Stimulated activated naive CD8-positive, alpha-beta T cell treated with anti-CD3 and anti-CD28 coated beads, Interleukin-15, Interleukin-2, amounts not matched to agents 100 ng/mL and 50 ng/mL, for 24 hours (primary cell): ENCODE measurements around the gene SLC24A1.

Source experiments
- H3K27ac Mint-ChIP-seq: one replicate; pipeline ENCODE4 v1.8.0; 2021; ENCODE audit warnings: mild to moderate bottlenecking, mixed read lengths
- H3K27me3 Mint-ChIP-seq: one replicate; pipeline ENCODE4 v1.8.0; 2021; ENCODE audit warnings: mixed read lengths
- H3K36me3 Mint-ChIP-seq: one replicate; pipeline ENCODE4 v1.8.0; 2021; ENCODE audit warnings: low read depth, mixed read lengths
- H3K4me1 Mint-ChIP-seq: one replicate; pipeline ENCODE4 v1.8.0; 2021; ENCODE audit warnings: low read depth, mixed read lengths
- H3K4me3 Mint-ChIP-seq: one replicate; pipeline ENCODE4 v1.8.0; 2021; ENCODE audit warnings: mild to moderate bottlenecking, mixed read lengths
- H3K9me3 Mint-ChIP-seq: one replicate; pipeline ENCODE4 v1.8.0; 2021; ENCODE audit warnings: mixed read lengths

SLC24A1 gene

GRCh38 chr15:65633752-65634151, 12.0 kb downstream of the SLC24A1 start:
- Mint-ChIP-seq H3K4me3 (no peak overlapping the region), H3K36me3 (peaks cover 4% of the 10 kb centered on the region), H3K27ac (no peak overlapping the region), H3K4me1 (peaks cover 23% of the 10 kb centered on the region), H3K27me3 (no peaks in the 10 kb centered on the region), H3K9me3 (no peaks in the 10 kb centered on the region)

DNA sequence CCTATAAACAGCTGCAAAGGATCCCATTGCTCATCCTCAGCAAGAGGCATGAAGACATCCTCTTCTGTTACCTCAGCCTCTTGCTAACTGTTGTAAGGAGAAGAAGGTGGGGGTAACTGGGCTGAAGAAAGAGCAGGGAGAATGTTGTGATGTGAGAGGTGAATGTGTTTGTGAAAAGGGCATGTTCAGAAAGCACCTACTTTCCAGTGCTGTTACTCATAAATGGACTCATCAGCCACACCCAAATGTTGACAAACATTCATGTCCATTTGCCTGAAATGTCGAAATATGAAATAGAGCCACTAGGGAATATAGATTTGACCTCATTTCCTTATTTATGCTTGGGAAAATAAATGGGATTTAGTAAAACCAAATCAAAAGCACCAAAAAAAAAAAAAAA, 12.6 kb downstream of the SLC24A1 start:
- no peak overlapping the region for H3K4me3 Mint-ChIP-seq
- peaks cover 4% of the 10 kb centered on the region for H3K36me3 Mint-ChIP-seq
- H3K4me1 Mint-ChIP-seq, result peaks cover 27% of the 10 kb centered on the region
- H3K27me3 Mint-ChIP-seq, result no peaks in the 10 kb centered on the region
- no peak overlapping the region for H3K27ac Mint-ChIP-seq
- H3K9me3 Mint-ChIP-seq, result no peaks in the 10 kb centered on the region

DNA sequence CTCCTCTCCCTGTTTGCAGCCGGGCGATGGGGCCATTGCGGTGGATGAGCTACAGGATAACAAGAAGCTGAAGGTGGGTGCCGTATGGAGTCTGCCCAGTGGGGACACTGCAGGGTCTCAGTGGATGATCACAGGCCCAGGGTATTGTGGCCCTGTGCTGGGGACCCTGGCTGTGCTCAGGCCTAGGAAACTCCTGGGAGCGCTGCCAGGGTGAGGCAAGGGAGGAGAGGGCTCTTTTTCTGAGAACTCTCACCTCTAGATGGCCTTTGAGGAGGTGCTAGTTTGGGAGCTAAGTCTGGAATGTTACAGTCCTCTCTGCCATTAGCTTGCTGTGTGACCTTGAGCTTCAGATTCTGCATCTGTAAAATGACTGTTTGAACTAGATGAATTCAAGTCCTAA, 16.4 kb downstream of the SLC24A1 start:
- no peaks in the 10 kb centered on the region for H3K9me3 Mint-ChIP-seq
- no peak overlapping the region for H3K4me3 Mint-ChIP-seq
- peaks cover 10% of the 10 kb centered on the region for H3K4me1 Mint-ChIP-seq
- no peak overlapping the region for H3K27ac Mint-ChIP-seq
- H3K36me3 Mint-ChIP-seq, result no peaks in the 10 kb centered on the region
- no peaks in the 10 kb centered on the region for H3K27me3 Mint-ChIP-seq

GRCh38 chr15:65638681-65639089, 16.9 kb downstream of the SLC24A1 start:
- no peak overlapping the region for H3K4me3 Mint-ChIP-seq
- H3K27ac Mint-ChIP-seq, result no peak overlapping the region
- no peaks in the 10 kb centered on the region for H3K36me3 Mint-ChIP-seq
- no peaks in the 10 kb centered on the region for H3K27me3 Mint-ChIP-seq
- peaks cover 10% of the 10 kb centered on the region for H3K4me1 Mint-ChIP-seq
- H3K9me3 Mint-ChIP-seq, result no peaks in the 10 kb centered on the region

DNA sequence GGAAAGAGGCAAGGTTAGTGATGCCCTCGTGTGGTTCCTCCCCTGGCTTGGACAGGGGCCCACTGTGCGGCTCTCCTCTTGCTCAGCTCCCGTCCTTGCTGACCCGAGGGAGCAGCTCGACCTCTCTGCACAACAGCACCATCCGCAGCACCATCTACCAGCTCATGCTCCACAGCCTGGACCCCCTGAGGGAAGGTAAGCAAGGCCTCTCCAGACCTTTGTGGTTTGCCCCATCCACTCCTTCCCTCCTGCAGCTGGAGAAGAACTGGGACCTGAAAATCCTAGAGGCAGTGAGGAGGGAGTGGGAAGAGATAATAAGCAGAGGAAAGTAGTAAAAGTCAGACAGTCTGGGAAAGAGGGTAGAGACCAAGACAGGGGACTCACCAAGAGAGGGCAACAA, 17.8 kb downstream of the SLC24A1 start:
- Mint-ChIP-seq H3K36me3 (no peaks in the 10 kb centered on the region), H3K9me3 (no peaks in the 10 kb centered on the region), H3K27me3 (no peaks in the 10 kb centered on the region), H3K27ac (peak overlapping the region; percentile 37), H3K4me3 (no peak overlapping the region), H3K4me1 (peaks cover 10% of the 10 kb centered on the region)

DNA sequence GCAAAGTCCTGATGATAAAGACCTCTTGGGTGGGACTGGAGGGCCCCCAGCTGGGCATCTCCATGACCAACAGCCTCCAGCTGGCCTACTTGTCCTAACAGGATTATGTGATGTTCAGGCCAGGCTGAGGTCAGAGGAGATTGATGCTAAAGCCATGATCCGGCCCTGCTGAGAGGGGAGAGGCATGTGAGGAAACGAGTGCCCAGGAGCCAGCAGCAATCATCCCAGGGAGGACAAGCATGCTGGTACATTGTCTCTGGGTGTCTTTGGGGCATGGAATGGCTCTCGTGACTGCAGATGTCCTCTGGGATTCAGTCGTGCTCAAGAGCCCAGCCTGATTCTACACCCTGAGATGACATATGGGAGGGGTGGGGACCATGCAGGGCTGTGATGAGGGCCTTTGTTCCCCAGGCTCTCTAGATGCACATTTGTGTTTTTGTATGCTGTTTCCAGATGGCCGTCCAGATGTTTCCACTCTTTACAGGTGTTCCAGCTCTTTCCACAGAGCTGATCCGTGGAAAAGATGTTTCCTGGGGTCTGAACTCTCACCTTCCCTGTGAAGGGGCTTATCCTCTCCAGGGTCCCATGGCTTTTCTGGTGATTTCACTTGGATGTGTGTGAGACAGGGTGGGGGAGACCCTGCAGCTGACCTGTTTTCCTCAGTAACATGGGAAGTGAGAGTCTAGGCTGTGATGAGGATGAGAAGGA, 20.2 kb downstream of the SLC24A1 start:
- H3K27me3 Mint-ChIP-seq, result no peaks in the 10 kb centered on the region
- H3K9me3 Mint-ChIP-seq, result no peaks in the 10 kb centered on the region
- no peaks in the 10 kb centered on the region for H3K36me3 Mint-ChIP-seq
- no peak overlapping the region for H3K4me3 Mint-ChIP-seq
- no peak overlapping the region for H3K27ac Mint-ChIP-seq
- H3K4me1 Mint-ChIP-seq, result peaks cover 10% of the 10 kb centered on the region

GRCh38 chr15:65642594-65642993, 20.9 kb downstream of the SLC24A1 start:
- peaks cover 10% of the 10 kb centered on the region for H3K4me1 Mint-ChIP-seq
- no peaks in the 10 kb centered on the region for H3K36me3 Mint-ChIP-seq
- H3K4me3 Mint-ChIP-seq, result no peak overlapping the region

DNA sequence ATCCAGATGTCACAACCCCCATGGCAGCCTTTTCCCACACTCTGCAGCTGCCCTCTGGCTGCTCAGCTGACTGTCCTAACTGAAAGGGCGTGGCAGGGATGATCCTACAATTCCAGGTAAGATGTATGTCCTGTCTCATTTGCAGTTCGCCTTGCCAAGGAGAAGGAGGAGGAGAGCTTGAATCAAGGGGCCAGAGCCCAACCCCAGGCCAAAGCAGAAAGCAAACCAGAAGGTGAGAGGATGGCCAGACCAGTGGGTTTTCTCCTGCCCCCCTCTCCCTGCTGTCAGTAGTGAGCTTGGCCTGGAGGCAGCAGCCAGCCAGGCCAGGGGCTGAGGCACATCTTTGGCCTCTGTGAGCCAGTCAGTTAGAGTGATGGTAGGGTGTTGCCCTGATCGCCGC, 22.5 kb downstream of the SLC24A1 start:
- Mint-ChIP-seq H3K4me1 (no peaks in the 10 kb centered on the region), H3K27ac (peak overlapping the region; percentile 58), H3K9me3 (no peaks in the 10 kb centered on the region), H3K36me3 (no peaks in the 10 kb centered on the region), H3K27me3 (no peaks in the 10 kb centered on the region), H3K4me3 (no peak overlapping the region)

More at GRCh38 chr15:65642594-65642993, 20.9 kb downstream of the SLC24A1 start:
- no peaks in the 10 kb centered on the region for H3K9me3 Mint-ChIP-seq
- no peak overlapping the region for H3K27ac Mint-ChIP-seq
- no peaks in the 10 kb centered on the region for H3K27me3 Mint-ChIP-seq

DNA sequence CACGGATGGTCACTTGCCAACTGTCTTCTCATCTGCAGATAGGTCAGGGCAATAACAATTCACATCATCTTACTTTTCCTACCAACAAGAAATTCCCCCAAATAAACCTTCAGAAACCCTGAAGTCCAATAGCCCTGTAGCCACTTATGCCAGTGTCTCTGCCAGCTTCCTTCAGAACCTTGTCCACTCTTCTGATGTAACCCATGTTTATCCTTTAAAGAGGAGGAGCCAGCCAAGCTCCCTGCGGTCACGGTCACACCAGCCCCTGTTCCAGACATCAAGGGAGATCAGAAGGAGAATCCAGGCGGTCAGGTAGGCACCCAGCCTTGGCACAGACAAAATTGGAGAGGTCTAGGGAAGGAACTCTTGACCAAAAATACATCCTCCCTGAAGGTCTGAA, 23.7 kb downstream of the SLC24A1 start:
- H3K4me3 Mint-ChIP-seq, result no peak overlapping the region
- no peaks in the 10 kb centered on the region for H3K9me3 Mint-ChIP-seq
- H3K27ac Mint-ChIP-seq, result no peak overlapping the region
- H3K36me3 Mint-ChIP-seq, result peaks cover 4% of the 10 kb centered on the region
- H3K27me3 Mint-ChIP-seq, result no peaks in the 10 kb centered on the region
- peaks cover 3% of the 10 kb centered on the region for H3K4me1 Mint-ChIP-seq

DNA sequence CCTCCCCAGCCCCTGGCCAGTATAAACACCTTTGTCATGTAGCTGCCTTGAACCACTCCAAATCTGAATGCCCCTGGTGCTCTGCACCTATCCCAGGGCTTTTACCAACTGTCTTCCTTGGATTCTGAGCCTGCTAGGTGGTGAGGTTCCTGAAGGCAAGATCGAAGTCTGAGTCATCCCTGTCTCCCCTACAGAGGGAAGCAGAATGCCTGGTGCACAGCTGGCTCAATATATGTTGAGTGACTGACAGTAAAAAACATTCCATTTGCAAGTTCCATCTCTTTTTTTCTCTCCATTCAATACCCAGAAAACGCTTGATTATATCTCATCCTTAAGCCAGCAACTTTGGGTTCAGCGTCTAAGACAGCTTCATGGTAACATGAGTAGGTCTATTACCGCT, 24.7 kb downstream of the SLC24A1 start:
- no peak overlapping the region for H3K4me3 Mint-ChIP-seq
- H3K36me3 Mint-ChIP-seq, result peaks cover 7% of the 10 kb centered on the region
- no peak overlapping the region for H3K27ac Mint-ChIP-seq
- H3K27me3 Mint-ChIP-seq, result no peaks in the 10 kb centered on the region
- peaks cover 6% of the 10 kb centered on the region for H3K4me1 Mint-ChIP-seq
- no peaks in the 10 kb centered on the region for H3K9me3 Mint-ChIP-seq

- Mint-ChIP-seq H3K27ac (peak overlapping the region; percentile 70), H3K4me3 (no peak overlapping the region), H3K9me3 (no peaks in the 10 kb centered on the region), H3K27me3 (no peaks in the 10 kb centered on the region), H3K36me3 (peaks cover 42% of the 10 kb centered on the region), H3K4me1 (peaks cover 6% of the 10 kb centered on the region)
Measured at GRCh38 chr15:65650312-65651041, 28.7 kb downstream of the SLC24A1 start.

GRCh38 chr15:65651042-65651322, 29.2 kb downstream of the SLC24A1 start:
- H3K27ac Mint-ChIP-seq, result no peak overlapping the region
- no peaks in the 10 kb centered on the region for H3K9me3 Mint-ChIP-seq
- peaks cover 46% of the 10 kb centered on the region for H3K36me3 Mint-ChIP-seq
- H3K4me3 Mint-ChIP-seq, result no peak overlapping the region
- no peaks in the 10 kb centered on the region for H3K27me3 Mint-ChIP-seq
- H3K4me1 Mint-ChIP-seq, result peaks cover 6% of the 10 kb centered on the region

DNA sequence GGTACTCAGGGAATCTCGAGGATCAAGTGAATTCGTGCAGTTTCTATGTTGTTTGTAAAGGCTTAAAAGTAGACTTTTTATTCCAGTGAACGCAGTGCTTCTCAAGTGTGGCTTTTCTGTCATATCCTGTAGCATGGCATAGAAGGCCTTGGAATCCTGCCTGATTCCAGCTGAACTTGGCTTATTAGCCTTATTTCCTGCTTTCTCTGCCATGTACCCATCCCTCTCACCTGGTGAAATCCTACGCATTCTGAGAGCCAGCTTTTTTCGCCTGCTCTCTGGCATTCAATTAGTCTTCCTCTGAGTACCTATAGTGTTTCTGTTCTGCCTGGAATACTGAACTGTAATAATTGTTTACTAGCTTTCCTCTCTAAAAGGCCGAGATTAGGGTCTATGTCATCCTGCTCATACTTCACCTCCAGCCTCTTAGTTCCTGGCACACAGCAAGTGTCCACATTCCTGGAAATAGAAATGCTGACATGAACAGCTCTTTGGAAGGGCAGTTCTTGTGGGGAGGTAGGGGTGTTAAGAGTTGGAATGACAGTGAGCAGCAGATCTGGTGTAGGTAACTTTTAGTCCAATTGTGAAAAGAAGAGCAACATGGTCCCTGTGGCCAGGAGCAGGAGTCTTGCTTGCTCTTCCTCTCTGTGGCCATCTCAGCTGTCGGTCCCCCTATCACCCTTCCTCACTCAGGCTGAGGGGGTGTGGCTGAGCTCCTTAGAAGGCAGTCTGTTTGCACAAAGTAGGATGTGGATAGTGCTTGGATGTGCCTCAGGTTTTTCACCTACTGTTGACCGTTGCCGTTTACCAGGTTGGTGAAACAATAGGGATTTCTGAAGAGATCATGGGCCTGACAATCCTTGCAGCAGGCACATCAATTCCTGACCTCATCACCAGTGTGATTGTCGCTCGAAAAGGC, 30.4 kb downstream of the SLC24A1 start:
- H3K9me3 Mint-ChIP-seq, result no peaks in the 10 kb centered on the region
- peaks cover 57% of the 10 kb centered on the region for H3K36me3 Mint-ChIP-seq
- no peaks in the 10 kb centered on the region for H3K27me3 Mint-ChIP-seq
- no peak overlapping the region for H3K27ac Mint-ChIP-seq
- H3K4me1 Mint-ChIP-seq, result peaks cover 6% of the 10 kb centered on the region
- H3K4me3 Mint-ChIP-seq, result no peak overlapping the region

DNA sequence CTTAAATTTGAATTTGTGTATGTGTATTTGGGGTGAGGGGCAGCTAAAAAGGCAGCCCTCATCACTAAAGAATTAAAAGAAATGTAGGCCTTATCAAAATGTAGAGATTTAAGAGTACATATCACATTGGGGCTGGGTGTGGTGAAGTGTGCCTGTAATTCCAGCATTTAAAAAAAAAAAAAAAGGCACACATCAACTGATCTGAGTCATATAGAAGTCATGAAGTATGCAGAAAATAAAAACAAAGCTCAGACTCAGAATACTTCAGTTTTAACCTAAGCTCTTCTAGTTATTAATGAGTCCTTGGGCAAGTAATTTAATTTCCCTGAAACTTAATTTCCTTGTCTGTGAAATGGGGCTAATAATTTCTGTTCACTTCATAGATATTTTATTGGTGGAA, 31.6 kb downstream of the SLC24A1 start:
- no peaks in the 10 kb centered on the region for H3K9me3 Mint-ChIP-seq
- no peaks in the 10 kb centered on the region for H3K27me3 Mint-ChIP-seq
- no peak overlapping the region for H3K27ac Mint-ChIP-seq
- no peak overlapping the region for H3K4me3 Mint-ChIP-seq
- peaks cover 58% of the 10 kb centered on the region for H3K36me3 Mint-ChIP-seq
- peaks cover 6% of the 10 kb centered on the region for H3K4me1 Mint-ChIP-seq
